ENCODE measurements around the gene SLC28A3. TPM values are rescaled to one million over a fixed set of nuclear protein-coding genes. Genes with fewer than 3 reads are reported as not detected.
A peak's percentile ranks its signal among the peaks of the same experiment; 100 is the strongest.
"Not testable (repeated sequence)": the region's sequence is repeated elsewhere in the genome, so short reads cannot be mapped to it uniquely, and the experiment has no call there.

Gene SLC28A3
- total RNA-seq, 3 donors from 2014 or later (not counting 1 experiment from before 2014, with no cell fraction given) = 0.16 to 1.6 TPM; not detected in 1

DNA sequence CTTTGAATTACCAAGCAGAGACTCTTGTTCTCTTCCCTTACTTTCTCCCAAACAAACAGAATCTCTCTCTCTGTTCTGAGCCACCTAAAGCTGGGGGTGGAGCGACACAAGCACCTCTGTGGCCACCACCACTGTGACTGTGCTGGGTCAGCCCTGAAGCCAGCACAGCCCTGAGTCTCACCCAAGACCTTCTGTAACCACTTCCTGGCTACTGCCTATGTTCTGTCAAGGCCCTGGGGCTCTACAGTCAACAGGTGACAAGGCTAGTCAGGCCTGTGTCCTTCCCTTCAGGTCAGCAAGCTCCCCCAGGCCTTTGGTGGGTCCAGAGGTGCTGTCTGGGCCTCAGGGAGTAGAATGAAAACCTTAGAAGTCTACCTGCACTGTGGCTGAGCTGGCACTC, 26.1 kb upstream of the SLC28A3 start:
- Mint-ChIP-seq H3K4me3 (peak overlapping the region; percentile 26), H3K27ac (peak overlapping the region; percentile 81 to 89), H3K36me3 (peaks cover 5% of the 10 kb centered on the region), H3K4me1 (peaks cover 59 to 68% of the 10 kb centered on the region in 2 donors), H3K27me3 (ENCODE audit: low read depth in 2 of 2) (no peaks in the 10 kb centered on the region), H3K9me3 (peaks cover 0 to 2% of the 10 kb centered on the region in 2 donors)
- no peak overlapping the region for H3K4me3 ChIP-seq (ENCODE audit: low read length)
- H3K27me3 ChIP-seq (ENCODE audit: control insufficient read depth, insufficient read depth, low read length) = no peaks in the 10 kb centered on the region
- H3K36me3 ChIP-seq (ENCODE audit: control insufficient read depth, insufficient read depth, low read length) = no peaks in the 10 kb centered on the region
- intact Hi-C loops (cut with micrococcal nuclease) = no loop called here
- ATAC-seq (peak; percentile 59 to 64 (median 60)), DNase-seq (no peak)
- no peaks in the 10 kb centered on the region for H3K9me3 ChIP-seq (ENCODE audit: control insufficient read depth, insufficient read depth, low read length)
- peak overlapping the region; percentile 54 for H3K27ac ChIP-seq (ENCODE audit: low read length)
- WGBS (ENCODE audit: insufficient coverage) = 21% methylated on average over 1 of the region's 1 CpG
- peaks cover 36% of the 10 kb centered on the region for H3K4me1 ChIP-seq (ENCODE audit: control insufficient read depth, insufficient read depth, low read length)
- TF ChIP-seq, protein P1, sequence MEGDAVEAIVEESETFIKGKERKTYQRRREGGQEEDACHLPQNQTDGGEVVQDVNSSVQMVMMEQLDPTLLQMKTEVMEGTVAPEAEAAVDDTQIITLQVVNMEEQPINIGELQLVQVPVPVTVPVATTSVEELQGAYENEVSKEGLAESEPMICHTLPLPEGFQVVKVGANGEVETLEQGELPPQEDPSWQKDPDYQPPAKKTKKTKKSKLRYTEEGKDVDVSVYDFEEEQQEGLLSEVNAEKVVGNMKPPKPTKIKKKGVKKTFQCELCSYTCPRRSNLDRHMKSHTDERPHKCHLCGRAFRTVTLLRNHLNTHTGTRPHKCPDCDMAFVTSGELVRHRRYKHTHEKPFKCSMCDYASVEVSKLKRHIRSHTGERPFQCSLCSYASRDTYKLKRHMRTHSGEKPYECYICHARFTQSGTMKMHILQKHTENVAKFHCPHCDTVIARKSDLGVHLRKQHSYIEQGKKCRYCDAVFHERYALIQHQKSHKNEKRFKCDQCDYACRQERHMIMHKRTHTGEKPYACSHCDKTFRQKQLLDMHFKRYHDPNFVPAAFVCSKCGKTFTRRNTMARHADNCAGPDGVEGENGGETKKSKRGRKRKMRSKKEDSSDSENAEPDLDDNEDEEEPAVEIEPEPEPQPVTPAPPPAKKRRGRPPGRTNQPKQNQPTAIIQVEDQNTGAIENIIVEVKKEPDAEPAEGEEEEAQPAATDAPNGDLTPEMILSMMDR (IDR thresholded peaks at IDR 0.05) = no peak

DNA sequence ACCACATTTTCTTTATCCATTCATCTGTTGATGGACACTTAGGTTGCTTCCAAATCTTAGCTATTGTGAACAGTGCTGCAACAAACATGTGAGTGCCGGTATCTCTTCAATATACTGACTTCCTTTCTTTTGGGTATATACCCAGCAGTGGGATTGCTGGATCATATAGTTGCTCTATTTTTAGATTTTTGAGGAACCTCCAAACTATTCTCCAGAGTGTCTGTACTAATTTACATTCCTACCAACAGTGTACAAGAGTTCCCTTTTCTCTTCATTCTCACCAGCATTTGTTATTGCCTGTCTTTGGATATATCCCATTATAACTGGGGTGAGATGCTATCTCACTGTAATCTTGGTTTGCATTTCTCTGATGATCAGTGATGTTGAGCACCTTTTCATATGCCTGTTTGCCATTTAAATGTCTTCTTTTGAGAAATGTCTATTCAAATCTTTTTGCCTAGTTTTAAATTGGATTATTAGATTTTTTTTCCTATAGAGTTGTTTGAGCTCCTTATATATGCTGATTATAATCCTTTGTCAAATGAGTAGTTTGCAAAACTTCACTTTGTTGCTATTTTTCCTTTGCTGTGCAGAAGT, 24.4 kb upstream of the SLC28A3 start:
- peaks cover 30% of the 10 kb centered on the region for H3K4me1 ChIP-seq (ENCODE audit: control insufficient read depth, insufficient read depth, low read length)
- DNase-seq; ATAC-seq; H3K36me3 Mint-ChIP-seq; H3K27me3 Mint-ChIP-seq (ENCODE audit: low read depth in 2 of 2); intact Hi-C loops (cut with micrococcal nuclease); H3K9me3 Mint-ChIP-seq; H3K4me3 ChIP-seq (ENCODE audit: low read length); H3K27me3 ChIP-seq (ENCODE audit: control insufficient read depth, insufficient read depth, low read length); H3K27ac ChIP-seq (ENCODE audit: low read length); H3K9me3 ChIP-seq (ENCODE audit: control insufficient read depth, insufficient read depth, low read length); H3K36me3 ChIP-seq (ENCODE audit: control insufficient read depth, insufficient read depth, low read length): not testable (repeated sequence)
- peak overlapping the region; percentile 28 for H3K4me3 Mint-ChIP-seq
- H3K27ac Mint-ChIP-seq = peak overlapping the region; percentile 13 to 81
- WGBS (ENCODE audit: insufficient coverage) = 57% methylated on average over 1 of the region's 1 CpG
- peaks cover 43 to 51% of the 10 kb centered on the region in 2 donors for H3K4me1 Mint-ChIP-seq

DNA sequence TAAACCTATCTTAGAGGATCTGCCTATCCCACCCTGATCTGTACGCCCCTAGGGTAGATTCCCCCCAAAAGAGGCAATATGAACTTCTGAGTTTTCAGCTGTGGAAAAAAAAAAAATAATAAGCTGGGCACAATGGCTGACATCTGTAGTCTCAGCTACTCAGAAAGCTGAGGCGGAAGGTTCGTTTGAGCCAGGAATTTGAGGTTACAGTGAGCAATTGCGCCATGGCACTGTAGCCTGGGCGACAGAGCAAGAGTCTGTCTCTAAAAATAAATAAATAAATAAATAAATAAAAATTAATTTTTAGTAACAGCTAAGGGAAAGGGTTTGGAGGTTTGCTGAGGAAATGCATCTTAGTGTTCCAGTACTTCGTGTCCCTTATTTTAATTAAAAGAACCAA, 21.1 kb upstream of the SLC28A3 start:
- DNase-seq = no peak
- TF ChIP-seq, protein P1 (IDR thresholded peaks at IDR 0.05) = no peak
- WGBS (ENCODE audit: insufficient coverage) = 83% methylated on average over 4 of the region's 6 CpGs

DNA sequence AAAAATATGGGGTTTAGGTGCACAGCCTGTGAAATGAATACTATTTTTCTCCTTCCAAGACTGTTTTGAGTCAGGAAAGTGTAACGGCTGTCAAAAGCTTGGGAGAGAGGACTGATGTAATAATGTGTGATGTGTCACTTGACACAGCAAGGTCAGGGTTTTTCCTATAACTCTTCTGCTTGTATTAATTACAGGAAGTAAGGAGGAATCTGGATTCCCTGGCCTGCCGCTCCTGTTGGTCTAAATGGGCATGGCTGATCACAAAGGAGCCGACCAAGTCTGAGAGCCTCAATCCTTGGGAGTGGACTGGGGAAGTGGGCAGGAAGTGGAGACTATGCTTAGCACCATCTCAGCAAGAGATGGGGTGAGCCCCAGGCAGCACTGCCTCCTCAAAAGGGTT, 16.7 kb upstream of the SLC28A3 start:
- Mint-ChIP-seq H3K9me3 (no peaks in the 10 kb centered on the region), H3K4me3 (no peak overlapping the region), H3K4me1 (peaks cover 0 to 9% of the 10 kb centered on the region in 2 donors), H3K27ac (peak overlapping the region in 1 of 2 donors; percentile 49), H3K36me3 (no peaks in the 10 kb centered on the region), H3K27me3 (ENCODE audit: low read depth in 2 of 2) (no peaks in the 10 kb centered on the region)
- H3K27me3 ChIP-seq (ENCODE audit: control insufficient read depth, insufficient read depth, low read length) = no peaks in the 10 kb centered on the region
- H3K9me3 ChIP-seq (ENCODE audit: control insufficient read depth, insufficient read depth, low read length) = no peaks in the 10 kb centered on the region
- no peak overlapping the region for H3K4me3 ChIP-seq (ENCODE audit: low read length)
- intact Hi-C loops (cut with micrococcal nuclease) = no loop called here
- ATAC-seq (no peak), DNase-seq (no peak)
- TF ChIP-seq, protein P1 (IDR thresholded peaks at IDR 0.05) = no peak
- 91% methylated on average over 3 of the region's 3 CpGs for WGBS (ENCODE audit: insufficient coverage)
- no peaks in the 10 kb centered on the region for H3K4me1 ChIP-seq (ENCODE audit: control insufficient read depth, insufficient read depth, low read length)
- H3K27ac ChIP-seq (ENCODE audit: low read length) = no peak overlapping the region
- H3K36me3 ChIP-seq (ENCODE audit: control insufficient read depth, insufficient read depth, low read length) = no peaks in the 10 kb centered on the region

More for the DNA sequence above, 21.1 kb upstream of the SLC28A3 start:
- Histone ChIP-seq H3K27me3 (ENCODE audit: control insufficient read depth, insufficient read depth, low read length) (no peaks in the 10 kb centered on the region), H3K27ac (ENCODE audit: low read length) (no peak overlapping the region), H3K4me3 (ENCODE audit: low read length) (no peak overlapping the region), H3K4me1 (ENCODE audit: control insufficient read depth, insufficient read depth, low read length) (peaks cover 7% of the 10 kb centered on the region), H3K36me3 (ENCODE audit: control insufficient read depth, insufficient read depth, low read length) (no peaks in the 10 kb centered on the region), H3K9me3 (ENCODE audit: control insufficient read depth, insufficient read depth, low read length) (no peaks in the 10 kb centered on the region)
- Mint-ChIP-seq H3K36me3 (peaks cover 5% of the 10 kb centered on the region), H3K27me3 (ENCODE audit: low read depth in 2 of 2) (no peaks in the 10 kb centered on the region), H3K4me3 (no peak overlapping the region), H3K9me3 (peaks cover 0 to 2% of the 10 kb centered on the region in 2 donors), H3K27ac (no peak overlapping the region), H3K4me1 (peaks cover 17 to 27% of the 10 kb centered on the region in 2 donors)
- ATAC-seq = no peak
- intact Hi-C loops (cut with micrococcal nuclease) = no loop called here

Measured in natural killer cell (primary cell).